ENCODE results near the gene RASSF9.

- no peak for TF ChIP-seq DPF2 (IDR thresholded peaks at IDR 0.05)
- TF ChIP-seq TBL1XR1 (IDR thresholded peaks at IDR 0.05; ENCODE audit: low read length in 2 of 2): no peak
- no peak for TF ChIP-seq ETV6 (IDR thresholded peaks at IDR 0.05; ENCODE audit: borderline replicate concordance in 1 of 2, low read depth in 2 of 2, low read length in 1 of 2)
- no peak for TF ChIP-seq ETV6 (CRISPR knock-in tag; IDR thresholded peaks at IDR 0.05; ENCODE audit: borderline replicate concordance)
These were observed 37.8 kb upstream of the RASSF9 start, which contains the start of gene NTS for GRCh38 chr12:85874031-85874461.

All from K562 (cell line).